Body of pancreas (tissue), 4 donors: ENCODE data around the gene DNAJC28. TPM values are rescaled to one million over a fixed set of nuclear protein-coding genes. Genes with fewer than 3 reads are reported as not detected.

ENCODE experiments used
- ATAC-seq: fragments of 150-250 bp; one replicate; pipeline ENCODE4 v1.9.1; 2016
- DNase-seq, 4 donors: peaks; one replicate each; pipeline ENCODE4 v3.0.0-alpha.2; 2019
- H3K27ac ChIP-seq, 4 donors: fragments of 200-600 bp; sonication (generic); 1 replicate in 3 of 4; 2 replicates in 1 of 4; pipeline versions ENCODE4 v1.5.1 to v1.6.1; 2016 to 2019; ENCODE audit warnings: mild to moderate bottlenecking in 1 of 4, mixed read lengths in 1 of 4, moderate library complexity in 1 of 4
- H3K27me3 ChIP-seq, 2 donors: fragments of 200-600 bp; sonication (generic); one replicate each; pipeline ENCODE4 v1.6.0; 2016; ENCODE audit warnings: mild to moderate bottlenecking in 1 of 2
- H3K36me3 ChIP-seq, 2 donors: fragments of 200-600 bp; sonication (generic); replicated peaks in 1 of 2; 2 replicates each; pipeline ENCODE4 v1.5.1; 2016; ENCODE audit warnings: low read depth in 2 of 2; ENCODE audit not compliant: insufficient read depth in 1 of 2
- H3K4me1 ChIP-seq: fragments of 200-600 bp; sonication (generic); one replicate; pipeline ENCODE4 v1.6.0; 2016
- H3K4me3 ChIP-seq, 2 donors: fragments of 200-600 bp; sonication (generic); 1 replicate in 1 of 2; 2 replicates in 1 of 2; pipeline ENCODE4 v1.5.1; 2016 to 2019
- H3K9me3 ChIP-seq, 3 donors: fragments of 200-600 bp; sonication (generic); 1 replicate in 2 of 3; 2 replicates in 1 of 3; pipeline ENCODE4 v1.5.1; 2016
- POLR2A ChIP-seq, 3 donors: fragments of 450-650 bp; IDR thresholded peaks; one replicate each; pipeline ENCODE4 v1.6.1; 2016; ENCODE audit warnings: antibody characterized with exemption in 3 of 3, mild to moderate bottlenecking in 2 of 3
- WGBS, 2 donors: methylation state at CpG; one replicate each; pipeline ENCODE4 v1.1.5; 2017; 5-methylcytosine and 5-hydroxymethylcytosine counted together
- intact Hi-C: fragments of 100-400 bp; cut with DNase I; formaldehyde crosslinking; loops from one replicate; pipeline ENCODE4 v1.15.1; 2023
- total RNA-seq, 2 donors: library from RNA; depleted of rRNA; stranded (reverse); fragments of >200 nt; gene quantifications; one replicate each; pipeline ENCODE4 v1.1.0, GENCODE V29; 2016
- TF ChIP-seq, protein P1 (sequence below), 7 experiments: fragments of 450-650 bp in 4 of 7; fragments of 200-600 bp in 3 of 7; sonication (generic) in 3 of 7; IDR thresholded peaks; one replicate each; pipeline ENCODE4 v1.5.1; 2016 to 2019; ENCODE audit warnings: antibody characterized with exemption in 7 of 7

Gene DNAJC28, protein sequence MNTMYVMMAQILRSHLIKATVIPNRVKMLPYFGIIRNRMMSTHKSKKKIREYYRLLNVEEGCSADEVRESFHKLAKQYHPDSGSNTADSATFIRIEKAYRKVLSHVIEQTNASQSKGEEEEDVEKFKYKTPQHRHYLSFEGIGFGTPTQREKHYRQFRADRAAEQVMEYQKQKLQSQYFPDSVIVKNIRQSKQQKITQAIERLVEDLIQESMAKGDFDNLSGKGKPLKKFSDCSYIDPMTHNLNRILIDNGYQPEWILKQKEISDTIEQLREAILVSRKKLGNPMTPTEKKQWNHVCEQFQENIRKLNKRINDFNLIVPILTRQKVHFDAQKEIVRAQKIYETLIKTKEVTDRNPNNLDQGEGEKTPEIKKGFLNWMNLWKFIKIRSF
- 1 to 10 TPM; 1.3 to 2.3 TPM for total RNA-seq

DNA sequence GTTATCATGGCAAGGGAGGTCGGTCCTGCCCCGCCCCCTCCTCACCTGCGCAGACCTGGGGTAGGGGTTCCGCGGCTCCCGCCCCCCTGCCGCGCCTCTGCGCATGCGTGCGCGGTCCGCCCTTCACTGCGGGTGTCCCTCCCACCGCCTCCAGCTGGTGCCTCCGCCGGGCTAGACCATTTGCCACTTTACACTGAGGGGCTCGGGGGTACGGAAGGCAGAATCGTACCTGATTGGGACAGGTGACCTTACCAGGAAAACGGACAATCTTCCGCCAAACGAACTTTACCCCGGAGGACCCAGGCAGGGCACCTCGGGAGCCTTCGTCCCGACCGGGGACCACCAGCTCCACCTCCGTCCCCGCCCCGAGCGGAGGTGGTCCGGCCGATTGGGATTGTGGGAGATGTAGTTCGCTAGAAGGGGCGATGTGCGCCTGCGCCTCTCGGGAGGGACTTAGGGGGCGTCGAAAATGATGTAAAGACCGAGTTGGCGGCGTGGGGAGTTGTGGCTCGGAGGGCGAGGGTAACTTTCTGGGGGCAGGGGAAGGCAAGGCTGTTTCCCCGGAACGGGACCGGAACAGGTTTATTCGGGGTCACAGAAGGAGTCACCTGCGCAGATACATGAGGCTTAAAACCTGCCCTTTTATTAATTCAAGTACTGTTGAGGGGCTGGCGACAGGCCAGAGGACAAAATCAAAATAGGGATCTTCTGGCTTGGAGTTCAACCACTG, at the start of gene DNAJC28:
Gene DNAJC28, minus strand, starts transcription at position 344 of the 730 bp plus-strand sequence. CDS start 2,323 bp downstream, outside the sequence.
- Histone ChIP-seq H3K27me3 (no peaks in the 10 kb centered on the region), H3K9me3 (no peaks in the 10 kb centered on the region), H3K36me3 (no peaks in the 10 kb centered on the region), H3K4me3 (peak within 1 kb of the TSS; percentile 27 to 70), H3K27ac (peak within 1 kb of the TSS; percentile 18 to 86 (median 70)), H3K4me1 (peaks cover 5% of the 10 kb centered on the region)
- intact Hi-C loops, result no loop called here
- ATAC-seq (peak; percentile 96), DNase-seq (peak; percentile 90 to 94 (median 92))
- TF ChIP-seq POLR2A (IDR thresholded peaks at IDR 0.05), result peak in 2 of 3 donors; percentile 71 to 81
- TF ChIP-seq, protein P1, sequence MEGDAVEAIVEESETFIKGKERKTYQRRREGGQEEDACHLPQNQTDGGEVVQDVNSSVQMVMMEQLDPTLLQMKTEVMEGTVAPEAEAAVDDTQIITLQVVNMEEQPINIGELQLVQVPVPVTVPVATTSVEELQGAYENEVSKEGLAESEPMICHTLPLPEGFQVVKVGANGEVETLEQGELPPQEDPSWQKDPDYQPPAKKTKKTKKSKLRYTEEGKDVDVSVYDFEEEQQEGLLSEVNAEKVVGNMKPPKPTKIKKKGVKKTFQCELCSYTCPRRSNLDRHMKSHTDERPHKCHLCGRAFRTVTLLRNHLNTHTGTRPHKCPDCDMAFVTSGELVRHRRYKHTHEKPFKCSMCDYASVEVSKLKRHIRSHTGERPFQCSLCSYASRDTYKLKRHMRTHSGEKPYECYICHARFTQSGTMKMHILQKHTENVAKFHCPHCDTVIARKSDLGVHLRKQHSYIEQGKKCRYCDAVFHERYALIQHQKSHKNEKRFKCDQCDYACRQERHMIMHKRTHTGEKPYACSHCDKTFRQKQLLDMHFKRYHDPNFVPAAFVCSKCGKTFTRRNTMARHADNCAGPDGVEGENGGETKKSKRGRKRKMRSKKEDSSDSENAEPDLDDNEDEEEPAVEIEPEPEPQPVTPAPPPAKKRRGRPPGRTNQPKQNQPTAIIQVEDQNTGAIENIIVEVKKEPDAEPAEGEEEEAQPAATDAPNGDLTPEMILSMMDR (IDR thresholded peaks at IDR 0.05), result peak in 1 of 7 experiments; percentile 16
- WGBS, 2 donors, result 0% methylated on average over 19 to 51 of the region's 52 CpGs

DNA sequence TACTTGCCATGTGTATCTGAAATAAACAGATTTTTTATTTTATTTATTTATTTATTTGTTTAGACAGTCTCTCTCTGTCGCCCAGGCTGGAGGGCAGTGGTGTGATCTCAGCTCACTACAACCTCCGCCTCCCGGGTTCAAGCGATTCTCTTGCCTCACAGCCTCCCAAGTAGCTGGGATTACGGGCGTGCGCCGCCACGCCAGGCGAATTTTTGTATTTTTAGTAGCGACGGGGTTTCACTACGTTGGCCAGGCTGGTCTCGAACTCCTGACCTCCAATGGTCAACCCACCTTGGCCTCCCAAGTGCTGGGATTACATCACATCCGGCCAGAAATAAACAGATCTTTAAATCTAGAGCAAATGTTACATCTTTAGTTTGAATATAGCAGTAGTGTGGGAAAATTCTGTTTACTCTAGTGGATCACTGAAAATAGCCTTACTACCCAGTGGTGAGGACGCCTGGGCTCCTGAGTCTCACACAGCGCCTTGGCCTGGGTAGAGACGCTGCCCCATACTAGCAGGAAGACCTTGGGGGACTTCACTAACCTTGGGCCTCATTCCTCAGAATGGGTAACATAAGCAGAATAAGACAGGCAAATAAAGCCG, 49.7 kb upstream of the DNAJC28 start:
- intact Hi-C loops, result no loop called here

DNA sequence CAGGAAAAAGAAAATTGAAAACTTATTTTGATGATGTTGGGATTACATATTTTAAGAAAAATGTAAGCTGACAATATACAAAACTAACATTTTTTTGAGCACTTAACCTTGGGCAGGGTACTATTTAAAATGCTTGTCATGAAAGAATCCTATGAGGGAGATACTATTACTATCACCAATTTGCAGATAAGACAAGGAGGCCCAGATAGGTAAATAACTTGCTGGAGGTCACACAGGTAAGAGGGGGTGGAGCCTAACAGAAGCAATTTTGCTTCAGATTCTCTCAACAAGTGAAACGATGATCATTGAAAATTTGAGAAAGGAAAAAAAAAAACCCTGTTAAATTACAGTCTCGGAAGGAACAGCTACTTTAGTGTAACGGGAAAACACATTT, 49.2 kb upstream of the DNAJC28 start:
- H3K36me3 ChIP-seq, result peaks cover 0 to 7% of the 10 kb centered on the region in 2 donors
- DNase-seq (no peak), ATAC-seq (no peak)
- peaks cover 27% of the 10 kb centered on the region for H3K4me1 ChIP-seq
- H3K27me3 ChIP-seq, result no peaks in the 10 kb centered on the region
- H3K4me3 ChIP-seq, result no peak overlapping the region
- no peak for TF ChIP-seq POLR2A (IDR thresholded peaks at IDR 0.05)
- TF ChIP-seq, protein P1 (IDR thresholded peaks at IDR 0.05), result no peak
- intact Hi-C loops, result no loop called here
- 29 to 45% methylated on average over 3 of the region's 3 CpGs for WGBS, 2 donors
- H3K27ac ChIP-seq, result peak overlapping the region in 3 of 4 donors; percentile 93 to 99 (median 98)
- H3K9me3 ChIP-seq, result no peaks in the 10 kb centered on the region

More for the DNA sequence above, 49.7 kb upstream of the DNAJC28 start:
- peak overlapping the region; percentile 32 to 99 (median 96) for H3K27ac ChIP-seq
- ATAC-seq, result no peak
- 42 to 47% methylated on average over 19 of the region's 19 CpGs for WGBS, 2 donors
- no peaks in the 10 kb centered on the region for H3K27me3 ChIP-seq
- peaks cover 0 to 7% of the 10 kb centered on the region in 2 donors for H3K36me3 ChIP-seq
- no peak for DNase-seq
- H3K4me3 ChIP-seq, result peak overlapping the region; percentile 50 to 58
- H3K4me1 ChIP-seq, result peaks cover 32% of the 10 kb centered on the region
- H3K9me3 ChIP-seq, result no peaks in the 10 kb centered on the region
- no peak for TF ChIP-seq POLR2A (IDR thresholded peaks at IDR 0.05)
- TF ChIP-seq, protein P1 (IDR thresholded peaks at IDR 0.05), result no peak

DNA sequence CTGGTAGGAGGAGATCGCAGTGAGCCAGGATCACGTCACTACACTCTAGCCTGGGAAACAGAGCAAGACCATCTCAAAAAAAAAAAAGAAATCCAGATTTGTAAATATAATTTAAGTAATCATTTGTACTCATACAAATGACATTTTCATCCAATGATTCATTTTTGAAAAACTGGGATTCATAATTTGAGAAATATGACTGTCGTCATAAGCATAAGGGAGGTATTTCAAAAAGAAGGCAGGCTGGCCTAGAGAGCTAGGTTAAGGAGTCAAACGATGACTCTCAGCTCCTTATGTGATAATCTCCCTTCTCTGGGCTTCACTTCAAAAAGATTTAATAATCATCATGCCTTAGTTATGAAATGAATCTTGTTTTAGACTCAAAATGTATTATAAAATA, 48.1 kb upstream of the DNAJC28 start:
- WGBS, 2 donors, result 77 to 82% methylated on average over 4 of the region's 4 CpGs
- no peak overlapping the region for H3K4me3 ChIP-seq
- H3K36me3 ChIP-seq, result peaks cover 3 to 7% of the 10 kb centered on the region in 2 donors
- H3K27ac ChIP-seq, result no peak overlapping the region
- TF ChIP-seq POLR2A (IDR thresholded peaks at IDR 0.05), result no peak
- intact Hi-C loops, result no loop called here
- H3K9me3 ChIP-seq, result no peaks in the 10 kb centered on the region
- H3K27me3 ChIP-seq, result no peaks in the 10 kb centered on the region
- peaks cover 19% of the 10 kb centered on the region for H3K4me1 ChIP-seq
- ATAC-seq (no peak), DNase-seq (no peak)

DNA sequence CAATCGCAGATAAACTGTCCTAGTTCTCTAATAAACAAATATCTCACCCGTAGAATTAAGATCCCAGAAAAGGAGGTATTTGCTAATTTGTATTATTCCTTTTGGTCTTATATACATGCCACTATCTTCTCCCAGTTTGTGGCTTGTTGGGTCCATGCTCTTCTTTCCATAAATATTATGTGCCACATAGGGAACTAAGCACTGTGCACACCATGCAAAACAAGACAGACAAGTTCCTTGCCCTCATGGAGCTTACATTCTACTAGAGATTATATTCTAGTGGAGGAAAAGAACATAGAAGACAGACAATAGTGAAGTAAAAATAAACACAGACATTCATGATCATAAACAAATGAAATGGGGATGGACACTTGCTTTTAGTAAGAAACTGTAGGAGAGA, 45.7 kb upstream of the DNAJC28 start:
- H3K27ac ChIP-seq, result no peak overlapping the region
- peaks cover 8 to 23% of the 10 kb centered on the region in 2 donors for H3K36me3 ChIP-seq
- no peak for DNase-seq
- 88 to 97% methylated on average over 2 of the region's 2 CpGs for WGBS, 2 donors
- H3K9me3 ChIP-seq, result no peaks in the 10 kb centered on the region
- no peak for ATAC-seq
- no peak overlapping the region for H3K4me3 ChIP-seq
- peaks cover 17% of the 10 kb centered on the region for H3K4me1 ChIP-seq
- H3K27me3 ChIP-seq, result no peaks in the 10 kb centered on the region
- intact Hi-C loops, result no loop called here
- TF ChIP-seq, protein P1 (IDR thresholded peaks at IDR 0.05), result no peak
- no peak for TF ChIP-seq POLR2A (IDR thresholded peaks at IDR 0.05)
